Stimulated activated CD4-positive, alpha-beta T cell treated with anti-CD3 and anti-CD28 coated beads, Interleukin-15, amount 100 ng/mL, for 48 hours (primary cell): Measurements from ENCODE around the gene ATRNL1.

Experiments
- DNase-seq, 2 donors: peaks; one replicate each; pipeline ENCODE4 v3.0.0-alpha.2; 2020; ENCODE audit warnings: low read depth in 2 of 2

The ATRNL1 gene

DNA sequence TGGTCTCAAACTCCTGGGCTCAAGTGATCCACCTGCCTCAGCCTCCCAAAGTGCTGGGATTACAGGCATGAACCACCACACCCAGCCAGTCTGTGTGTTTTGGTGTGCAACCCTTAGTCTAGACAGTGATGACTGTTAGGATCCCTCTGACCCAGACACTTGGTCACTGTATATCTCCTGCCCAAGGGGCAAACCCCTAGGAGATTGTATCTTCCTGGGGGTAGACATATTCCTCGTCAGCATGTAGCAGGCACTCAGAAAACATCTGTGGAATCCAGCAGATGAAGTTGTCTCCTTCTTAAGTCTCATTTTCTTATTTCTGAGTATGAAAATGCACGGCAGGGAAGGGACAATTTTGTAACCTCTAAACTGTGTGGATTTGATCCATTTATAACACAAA is 887.3 kb downstream of the ATRNL1 start:
- no peak for DNase-seq

DNA sequence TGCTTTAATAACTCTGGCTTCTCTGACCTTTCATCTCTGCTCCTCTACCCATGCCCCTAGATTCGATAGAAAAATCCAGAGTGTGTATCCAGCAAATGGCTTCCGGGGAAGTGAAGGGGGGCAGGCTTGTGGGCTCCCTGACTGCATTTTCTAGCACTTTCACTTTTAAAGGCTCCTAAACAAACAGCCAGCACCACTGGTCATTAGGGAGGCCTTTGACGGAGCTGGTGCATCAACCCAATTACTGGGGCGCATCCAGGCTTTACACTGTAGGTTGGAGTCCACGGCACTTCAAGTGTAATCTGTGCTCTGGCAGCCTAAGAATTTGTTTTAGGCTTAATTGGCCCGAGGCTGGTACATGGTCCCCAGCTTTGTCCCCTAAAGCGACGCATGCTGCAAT is 887.9 kb downstream of the ATRNL1 start:
- no peak for DNase-seq

DNA sequence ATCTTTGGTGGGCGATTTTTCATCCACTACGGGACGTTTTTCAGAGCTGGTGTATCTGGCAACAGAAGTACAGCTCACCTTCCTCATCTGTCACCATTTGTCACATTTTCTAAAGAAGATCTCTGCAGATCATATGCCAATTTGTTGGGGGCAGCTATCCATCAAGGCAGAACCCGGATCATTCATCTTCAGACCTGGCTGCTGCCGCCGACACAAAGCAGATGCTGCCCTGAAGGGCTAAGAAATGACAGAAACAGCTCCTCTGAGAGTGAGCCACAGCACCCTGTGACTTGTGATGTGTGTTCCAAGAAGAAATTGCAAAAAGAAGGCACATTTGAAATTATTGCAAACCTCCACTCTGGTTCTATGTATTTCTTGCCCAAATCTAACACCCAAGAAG is 888.9 kb downstream of the ATRNL1 start:
- no peak for DNase-seq

DNA sequence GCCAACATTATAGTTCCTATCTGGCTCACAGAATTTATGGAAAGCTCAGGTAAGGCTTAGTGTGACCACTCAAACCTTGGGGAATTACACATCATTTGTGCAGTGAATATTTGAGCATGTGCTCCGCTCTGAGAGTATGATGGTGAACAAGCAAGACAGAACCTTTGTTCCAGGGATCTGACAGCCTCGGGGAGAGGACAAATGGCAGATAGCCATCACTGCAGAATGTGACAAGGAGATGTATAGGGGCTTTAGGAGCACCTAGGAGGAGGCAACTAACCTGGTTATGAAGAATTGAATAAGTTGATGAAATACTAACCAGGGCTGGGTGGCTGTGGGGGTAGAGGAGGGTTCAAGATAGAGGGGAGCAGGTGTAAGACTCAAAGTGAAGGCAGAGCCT is 889.4 kb downstream of the ATRNL1 start:
- no peak for DNase-seq

DNA sequence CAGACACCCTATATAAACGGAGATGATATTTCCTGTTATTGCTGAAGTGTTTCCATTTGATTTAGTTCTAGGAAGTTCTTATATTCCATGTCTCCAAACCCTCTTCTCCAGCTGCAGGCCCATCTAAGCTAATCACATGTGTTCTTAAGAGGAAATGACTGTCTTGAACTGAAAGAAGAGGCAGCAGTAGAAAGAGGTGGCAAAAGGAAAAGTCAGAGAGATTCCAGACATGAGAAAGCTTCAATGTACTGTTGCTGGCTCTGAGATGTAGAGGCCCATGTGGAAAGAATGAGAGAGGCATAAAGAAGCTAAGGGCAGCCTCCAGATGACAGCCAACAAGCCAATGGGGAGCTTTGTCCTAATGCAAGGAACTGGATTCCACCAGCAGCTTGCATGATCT is 892.6 kb downstream of the ATRNL1 start:
- DNase-seq: no peak

DNA sequence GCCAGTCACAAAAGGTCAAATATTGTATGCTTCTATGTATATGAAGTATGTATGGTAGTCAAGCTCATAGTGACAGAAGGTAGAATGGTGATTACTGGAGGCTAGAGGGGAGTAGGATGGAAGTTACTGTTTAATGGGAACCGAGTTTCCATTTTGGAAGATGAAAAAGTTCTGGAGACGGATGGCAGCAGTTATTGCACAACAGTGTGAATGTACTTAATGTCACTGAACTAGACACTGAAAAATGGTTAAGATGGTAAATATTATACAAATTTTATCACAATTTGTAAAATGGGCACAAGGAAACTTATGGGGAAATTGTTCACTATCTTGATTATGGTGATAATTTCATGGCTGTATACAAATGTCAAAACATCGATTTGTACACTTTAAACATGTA is 895.2 kb downstream of the ATRNL1 start:
- no peak for DNase-seq

DNA sequence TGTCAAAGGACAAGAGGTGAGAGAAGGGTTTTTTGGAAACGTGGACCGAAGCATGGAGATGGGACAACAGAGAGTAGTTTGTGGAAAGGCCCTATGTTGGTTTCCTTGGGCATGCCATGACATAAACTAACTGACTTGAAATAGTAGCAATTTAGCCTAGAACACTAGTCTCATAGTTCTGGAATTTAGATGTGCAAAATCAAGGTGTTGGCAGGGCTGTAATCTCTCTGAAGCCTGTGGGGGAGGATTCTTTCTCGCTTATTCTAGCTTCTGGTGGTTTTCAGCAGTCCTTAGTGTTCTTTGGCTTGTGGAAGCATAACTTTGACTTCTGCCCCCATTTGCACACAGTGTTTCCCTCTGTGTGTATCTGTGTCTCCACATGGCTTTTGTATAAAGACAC is 896.5 kb downstream of the ATRNL1 start:
- no peak for DNase-seq

DNA sequence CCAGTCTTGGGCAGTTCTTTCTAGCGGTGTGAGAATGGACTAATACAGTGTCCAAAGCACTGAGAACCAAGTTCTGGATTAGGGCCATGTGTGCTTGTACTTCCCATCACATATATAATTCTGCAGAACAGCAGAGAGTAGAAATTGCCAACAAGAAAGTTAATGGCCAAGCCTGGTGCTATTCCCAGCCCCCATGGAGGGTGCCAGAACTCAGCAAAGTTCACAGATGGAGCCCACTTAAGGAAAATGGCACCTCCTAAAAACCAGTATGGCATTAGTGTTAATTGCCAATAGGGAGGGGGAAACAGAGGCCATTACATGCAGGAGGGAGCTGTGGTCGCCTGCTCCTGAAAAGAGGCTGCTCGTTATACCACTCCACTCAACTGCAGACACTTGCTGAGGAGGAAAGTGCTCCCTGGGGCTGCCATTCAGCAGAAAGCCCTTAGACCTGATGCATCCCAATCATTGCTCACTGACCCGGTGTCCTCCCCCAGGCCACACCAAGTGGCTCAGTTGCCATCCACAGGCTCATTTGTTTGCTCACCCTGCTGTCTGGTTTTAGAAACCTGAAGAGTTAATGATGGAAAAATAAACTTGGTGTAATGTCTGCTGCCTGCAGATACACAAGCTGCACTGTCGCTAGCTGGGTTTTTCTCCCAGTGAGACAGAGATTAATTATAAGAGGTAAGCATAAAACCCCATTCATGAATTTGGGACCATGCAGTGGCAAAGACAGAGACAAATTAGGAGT is 899.2 kb downstream of the ATRNL1 start:
- no peak for DNase-seq

DNA sequence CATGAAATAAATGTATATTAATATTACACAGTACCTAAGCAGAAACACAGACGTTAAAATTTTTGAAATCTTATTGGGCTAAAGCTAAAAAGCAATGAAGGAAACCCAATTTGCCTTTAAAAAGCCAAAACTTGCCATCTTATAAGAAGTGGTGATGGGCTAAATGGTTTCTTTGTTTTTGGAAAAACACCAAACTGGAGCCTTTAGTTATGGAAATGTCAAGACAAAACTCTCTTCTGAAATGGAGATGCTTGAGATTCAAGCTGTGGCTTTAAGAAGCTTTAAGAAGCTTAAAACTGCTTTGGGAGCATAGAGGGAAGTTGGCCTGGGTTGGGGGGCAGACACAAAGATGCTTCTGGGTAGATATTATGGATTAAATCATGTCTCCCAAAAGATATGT is 902.9 kb downstream of the ATRNL1 start:
- no peak for DNase-seq

DNA sequence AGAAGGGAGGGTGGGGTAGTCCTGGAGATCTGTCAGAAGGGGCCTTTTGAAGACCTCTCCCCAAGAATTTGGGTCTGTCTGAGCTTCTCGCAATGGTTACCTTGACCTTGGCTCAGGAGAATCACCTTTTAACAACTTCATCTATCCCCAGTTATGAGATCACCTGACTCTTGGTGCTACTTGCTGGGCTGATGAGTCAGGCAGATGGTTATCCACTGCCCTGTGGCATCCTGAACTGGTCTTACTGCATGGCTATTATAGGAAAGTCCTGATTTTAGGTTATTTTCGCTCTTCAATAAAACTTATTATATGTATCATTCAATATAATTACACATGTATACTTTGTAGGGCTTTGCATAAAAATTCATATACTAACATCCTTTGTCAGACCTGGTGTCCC is 905.1 kb downstream of the ATRNL1 start:
- DNase-seq: no peak
